ENCODE measurements around the gene VMAC.
"Not testable (repeated sequence)": the region's sequence is repeated elsewhere in the genome, so short reads cannot be mapped to it uniquely, and the experiment has no call there.

VMAC gene

GRCh38 chr19:5877882-5878281 lies 26.8 kb upstream of the VMAC start:
- no peaks in the 10 kb centered on the region for H3K9me3 Mint-ChIP-seq
- DNase-seq (no peak), ATAC-seq (replicated peaks) (no peak)
- no peak overlapping the region for H3K27ac Mint-ChIP-seq
- no peaks in the 10 kb centered on the region for H3K36me3 Mint-ChIP-seq
- peaks cover 24 to 44% of the 10 kb centered on the region in 2 donors for H3K27me3 Mint-ChIP-seq
- no peak overlapping the region for H3K4me3 Mint-ChIP-seq
- peaks cover 0 to 2% of the 10 kb centered on the region in 2 donors for H3K4me1 Mint-ChIP-seq

DNA sequence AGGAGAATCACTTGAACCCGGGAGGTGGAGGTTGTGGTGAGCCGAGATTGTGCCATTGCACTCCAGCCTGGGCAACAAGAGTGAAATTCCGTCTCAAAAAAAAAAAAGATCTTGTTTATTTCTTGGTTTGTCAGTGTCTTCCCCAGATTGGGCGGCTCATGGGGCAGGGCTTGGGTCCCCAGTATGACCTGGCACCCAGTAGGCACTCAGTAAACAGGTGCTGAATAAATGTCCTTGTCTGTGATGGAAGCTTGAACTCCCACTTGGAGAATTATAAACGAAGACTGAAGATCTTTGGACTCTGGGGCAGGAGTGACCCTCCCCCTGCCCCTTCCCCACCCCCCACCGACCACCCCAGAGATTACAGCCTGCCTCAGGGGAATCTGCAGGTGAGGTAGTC lies 24.5 kb upstream of the VMAC start:
- Mint-ChIP-seq H3K27ac (no peak overlapping the region), H3K27me3 (peaks cover 25 to 44% of the 10 kb centered on the region in 2 donors), H3K9me3 (peaks cover 0 to under 1% of the 10 kb centered on the region in 2 donors), H3K4me1 (peaks cover 5 to 7% of the 10 kb centered on the region in 2 donors), H3K4me3 (no peak overlapping the region), H3K36me3 (no peaks in the 10 kb centered on the region)
- ATAC-seq (replicated peaks), result no peak
- DNase-seq, result no peak

DNA sequence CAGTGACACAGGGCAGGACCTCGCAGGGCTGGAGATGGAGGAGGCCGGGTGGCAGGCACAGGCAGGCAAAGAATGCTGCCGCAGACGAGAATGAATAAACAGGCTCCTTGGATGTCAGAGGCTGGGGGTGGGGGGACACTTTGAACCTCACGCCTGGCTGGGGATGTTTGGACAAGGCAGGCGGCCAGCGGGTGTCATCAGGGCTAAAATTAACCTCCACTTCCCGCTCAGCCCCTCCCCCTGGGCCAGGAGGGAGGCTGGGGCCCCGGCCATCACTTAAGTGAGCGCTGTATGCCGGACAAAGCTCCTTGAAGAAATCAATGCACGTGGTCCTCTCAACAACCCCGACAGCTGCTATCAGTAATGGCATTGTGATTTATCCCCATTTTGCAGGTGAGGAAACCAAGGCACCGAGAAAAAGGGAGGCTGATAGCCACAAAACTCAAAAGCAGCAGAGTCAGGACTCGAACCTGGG lies 24.0 kb upstream of the VMAC start:
- DNase-seq (no peak), ATAC-seq (replicated peaks) (no peak)
- Mint-ChIP-seq H3K9me3 (peaks cover 0 to 2% of the 10 kb centered on the region in 2 donors), H3K27ac (no peak overlapping the region), H3K36me3 (no peaks in the 10 kb centered on the region), H3K27me3 (peaks cover 27 to 44% of the 10 kb centered on the region in 2 donors), H3K4me3 (no peak overlapping the region), H3K4me1 (peaks cover 5 to 7% of the 10 kb centered on the region in 2 donors)

- no peak for ATAC-seq (replicated peaks)
- DNase-seq, result no peak
- peaks cover 0 to 2% of the 10 kb centered on the region in 2 donors for H3K9me3 Mint-ChIP-seq
- H3K27me3 Mint-ChIP-seq, result peaks cover 23 to 46% of the 10 kb centered on the region in 2 donors
- H3K36me3 Mint-ChIP-seq, result no peaks in the 10 kb centered on the region
- H3K27ac Mint-ChIP-seq, result no peak overlapping the region
- no peak overlapping the region for H3K4me3 Mint-ChIP-seq
- peaks cover 5 to 7% of the 10 kb centered on the region in 2 donors for H3K4me1 Mint-ChIP-seq
Measured at GRCh38 chr19:5881543-5882299, 23.0 kb upstream of the VMAC start.

DNA sequence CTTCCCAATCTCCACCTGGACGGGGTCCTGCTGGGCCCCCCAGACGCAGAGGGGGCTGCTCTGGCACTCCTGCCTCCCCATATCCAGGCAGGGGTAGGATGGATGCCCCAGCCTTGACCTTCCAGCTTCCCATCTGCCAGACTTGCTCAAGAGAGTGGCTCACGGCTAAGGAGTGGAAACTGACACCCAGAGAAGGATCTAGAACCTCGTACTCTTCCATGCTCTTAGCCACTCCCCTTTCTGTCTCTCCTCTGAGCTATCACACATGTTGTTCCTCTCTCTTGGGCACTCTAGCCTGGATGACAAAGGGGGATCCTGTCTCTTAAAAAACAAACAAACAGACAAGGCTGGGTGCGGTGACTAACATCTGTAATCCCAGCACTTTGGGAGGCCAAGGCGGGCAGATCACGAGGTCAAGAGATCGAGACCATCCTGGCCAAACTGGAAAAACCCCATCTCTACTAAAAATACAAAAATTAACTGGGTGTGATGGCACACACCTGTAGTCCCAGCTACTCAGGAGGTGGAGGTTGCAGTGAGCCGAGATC lies 22.2 kb upstream of the VMAC start:
- no peak for DNase-seq
- H3K4me3 Mint-ChIP-seq, result no peak overlapping the region
- ATAC-seq (replicated peaks), result no peak
- peaks cover 0 to 2% of the 10 kb centered on the region in 2 donors for H3K9me3 Mint-ChIP-seq
- no peaks in the 10 kb centered on the region for H3K36me3 Mint-ChIP-seq
- H3K27ac Mint-ChIP-seq, result no peak overlapping the region
- H3K27me3 Mint-ChIP-seq, result peaks cover 20 to 43% of the 10 kb centered on the region in 2 donors
- H3K4me1 Mint-ChIP-seq, result peaks cover 5 to 7% of the 10 kb centered on the region in 2 donors

DNA sequence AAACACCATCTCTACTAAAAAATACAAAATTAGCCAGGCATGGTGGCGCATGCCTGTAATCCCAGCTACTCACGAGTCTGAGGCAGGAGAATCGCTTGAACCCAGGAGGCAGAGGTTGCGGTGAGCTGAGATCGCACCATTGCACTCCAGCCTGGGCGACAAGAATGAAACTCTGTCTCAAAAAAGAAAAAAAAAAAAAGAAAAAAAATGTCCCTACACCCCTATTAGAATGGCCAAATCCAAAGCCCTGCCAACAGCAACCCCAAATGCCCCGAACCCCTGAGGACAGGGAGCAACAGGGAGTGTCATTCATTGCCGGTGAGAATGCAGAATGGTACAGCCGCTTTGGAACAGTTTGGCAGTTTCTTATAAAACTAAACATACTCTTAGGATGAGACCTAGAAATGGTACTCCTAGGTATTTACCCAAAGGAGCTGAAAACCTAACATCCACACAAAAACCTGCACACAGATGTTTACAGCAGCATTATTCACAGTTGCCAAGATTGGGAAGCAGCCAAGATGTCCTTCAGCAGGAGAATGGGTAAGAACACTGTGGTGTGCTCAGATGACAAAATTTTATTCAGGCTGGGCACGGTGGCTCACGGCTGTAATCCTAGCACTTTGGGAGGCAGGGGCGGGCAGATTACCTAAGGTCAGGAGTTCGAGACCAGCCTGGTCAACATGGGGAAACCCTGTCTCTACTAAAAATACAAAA lies 21.4 kb upstream of the VMAC start:
- not testable (repeated sequence) for H3K36me3 Mint-ChIP-seq; DNase-seq; ATAC-seq (replicated peaks); H3K4me3 Mint-ChIP-seq; H3K9me3 Mint-ChIP-seq; H3K4me1 Mint-ChIP-seq; H3K27ac Mint-ChIP-seq
- H3K27me3 Mint-ChIP-seq, result peaks cover 15 to 37% of the 10 kb centered on the region in 2 donors

- H3K27me3 Mint-ChIP-seq, result peaks cover 20 to 33% of the 10 kb centered on the region in 2 donors
Measured at GRCh38 chr19:5884065-5884811, 20.4 kb upstream of the VMAC start.

DNA sequence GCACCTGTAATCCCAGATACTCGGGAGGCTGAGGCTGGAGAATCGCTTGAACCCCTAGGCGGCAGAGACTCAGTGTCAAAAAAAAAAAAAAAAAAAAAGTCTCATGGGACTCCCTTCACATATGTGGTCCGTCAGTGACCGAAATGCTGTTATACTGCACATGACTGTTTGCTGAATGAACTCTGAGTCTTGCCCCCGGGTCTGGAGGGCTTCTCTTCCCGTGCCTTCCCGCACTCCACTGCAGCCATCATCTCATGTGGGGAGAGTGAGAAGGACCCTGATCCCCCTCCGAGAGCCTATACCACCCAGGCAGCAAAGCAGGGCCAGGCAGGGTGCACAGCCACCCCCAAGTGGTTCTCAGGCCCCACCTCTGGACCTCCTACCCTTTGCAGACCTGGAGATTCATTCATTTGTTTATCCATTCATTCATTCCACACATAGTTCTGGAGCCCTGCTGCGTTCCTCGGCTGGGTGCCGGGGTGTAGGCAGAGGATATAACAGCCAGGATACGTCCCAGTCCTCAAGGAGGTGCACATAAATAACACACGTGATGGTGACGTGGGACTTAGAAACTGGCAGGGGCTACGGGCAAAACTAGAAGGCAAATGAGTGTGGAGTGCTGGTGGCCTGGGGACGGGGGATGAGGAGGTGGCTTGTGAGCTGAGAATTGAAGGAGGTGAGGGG lies 15.2 kb upstream of the VMAC start:
- Mint-ChIP-seq H3K4me3 (no peak overlapping the region), H3K36me3 (peaks cover 2 to 3% of the 10 kb centered on the region in 2 donors), H3K27ac (no peak overlapping the region), H3K4me1 (peaks cover 4 to 9% of the 10 kb centered on the region in 2 donors), H3K9me3 (peaks cover 0 to 2% of the 10 kb centered on the region in 2 donors), H3K27me3 (peaks cover 26 to 40% of the 10 kb centered on the region in 2 donors)
- no peak for ATAC-seq (replicated peaks)
- DNase-seq, result no peak

More at GRCh38 chr19:5884065-5884811, 20.4 kb upstream of the VMAC start:
- not testable (repeated sequence) for H3K4me3 Mint-ChIP-seq, H3K36me3 Mint-ChIP-seq, H3K4me1 Mint-ChIP-seq, DNase-seq, H3K9me3 Mint-ChIP-seq
- ATAC-seq (replicated peaks), result peak; percentile 97
- peak overlapping the region; percentile 14 for H3K27ac Mint-ChIP-seq

DNA sequence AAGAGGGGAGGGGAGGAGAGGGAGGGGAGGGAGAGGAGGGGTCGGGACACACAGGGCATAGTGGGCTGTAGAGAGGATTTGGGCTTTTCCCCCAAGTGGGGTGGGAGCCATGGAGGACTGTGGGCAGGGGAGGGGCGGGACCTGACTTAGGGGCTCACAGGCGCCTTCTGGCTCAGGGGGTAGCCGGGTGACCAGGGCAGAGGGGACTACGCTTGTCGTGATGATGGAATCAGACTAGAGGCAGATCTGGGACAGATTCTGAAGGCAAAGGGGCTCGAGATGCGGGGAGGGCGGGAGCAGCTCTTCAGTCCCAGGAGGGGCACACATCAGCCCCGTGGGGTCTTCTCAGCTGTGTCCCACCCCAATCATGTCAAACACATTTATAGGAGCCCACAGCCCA lies 14.6 kb upstream of the VMAC start:
- DNase-seq, result no peak
- peaks cover 0 to 2% of the 10 kb centered on the region in 2 donors for H3K9me3 Mint-ChIP-seq
- ATAC-seq (replicated peaks), result peak in 1 of 2 donors; percentile 7
- H3K36me3 Mint-ChIP-seq, result peaks cover 4 to 6% of the 10 kb centered on the region in 2 donors
- H3K27ac Mint-ChIP-seq, result no peak overlapping the region
- H3K27me3 Mint-ChIP-seq, result peaks cover 26 to 40% of the 10 kb centered on the region in 2 donors
- H3K4me1 Mint-ChIP-seq, result peaks cover 4 to 7% of the 10 kb centered on the region in 2 donors
- no peak overlapping the region for H3K4me3 Mint-ChIP-seq

DNA sequence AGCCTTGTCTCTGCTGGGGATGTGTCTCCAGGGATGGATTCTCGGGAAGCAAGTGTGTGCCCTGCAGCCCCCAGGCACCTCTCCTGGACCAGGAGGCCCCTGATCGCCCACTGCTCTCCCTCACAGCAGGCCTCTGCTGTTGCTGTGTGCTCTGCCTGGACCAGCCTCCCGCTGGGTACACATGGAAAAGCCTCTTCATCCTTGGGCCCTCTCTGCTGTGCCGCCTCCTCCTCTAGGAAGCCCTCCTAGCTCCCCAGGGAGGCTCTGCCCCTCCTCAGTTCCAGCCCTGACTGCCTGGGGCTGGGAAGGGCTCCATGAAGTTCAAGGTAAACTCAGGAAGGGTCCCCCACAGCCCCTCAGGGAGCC lies 13.1 kb upstream of the VMAC start:
- peak in 1 of 2 donors; percentile 9 for ATAC-seq (replicated peaks)
- peaks cover 23 to 32% of the 10 kb centered on the region in 2 donors for H3K27me3 Mint-ChIP-seq
- peaks cover 10 to 14% of the 10 kb centered on the region in 2 donors for H3K36me3 Mint-ChIP-seq
- peak overlapping the region in 1 of 2 donors; percentile 58 for H3K4me3 Mint-ChIP-seq
- no peaks in the 10 kb centered on the region for H3K9me3 Mint-ChIP-seq
- H3K27ac Mint-ChIP-seq, result peak overlapping the region; percentile 14
- DNase-seq, result no peak
- peaks cover 5 to 7% of the 10 kb centered on the region in 2 donors for H3K4me1 Mint-ChIP-seq

DNA sequence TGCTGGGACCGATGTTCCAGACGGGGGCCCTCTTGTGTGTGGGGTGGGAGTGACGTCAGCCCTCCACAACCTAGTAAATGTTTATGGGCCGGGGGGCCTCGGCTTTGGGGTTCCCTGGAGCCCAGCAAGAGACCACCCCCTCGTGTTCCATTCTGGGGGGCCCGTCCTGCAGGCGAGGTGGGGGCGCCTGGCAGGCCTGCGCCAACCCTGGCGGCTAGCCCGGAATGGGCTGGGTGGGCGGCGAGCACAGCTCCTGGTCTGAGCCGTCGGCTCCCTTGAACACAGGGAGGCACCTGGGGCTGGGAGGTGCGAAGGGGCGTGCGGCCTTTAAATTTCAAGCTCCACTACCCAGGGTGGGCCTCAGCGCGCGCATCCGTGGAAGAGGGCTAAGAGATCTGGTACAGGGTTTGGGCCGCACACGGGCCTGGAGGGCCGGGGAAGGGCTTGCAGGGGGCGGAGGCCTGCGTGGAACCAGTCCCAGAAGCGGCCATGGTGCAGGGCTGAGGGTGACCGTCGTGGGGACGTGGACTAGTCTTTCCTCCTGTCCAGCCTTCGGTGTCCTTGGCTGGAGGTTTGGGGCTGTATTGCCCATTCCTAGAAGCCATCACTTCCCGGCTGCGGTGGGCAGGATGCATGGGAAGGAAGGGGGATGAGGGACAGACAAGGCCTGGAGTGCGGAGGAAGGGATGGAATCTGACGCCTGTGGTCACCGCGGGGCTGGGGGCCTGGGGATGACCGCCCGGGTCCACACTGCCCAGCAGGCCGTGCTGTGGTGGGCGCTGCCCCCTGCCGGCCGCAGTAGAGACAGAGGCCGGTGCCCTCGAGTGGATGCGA lies 12.5 kb upstream of the VMAC start:
- peaks cover 20 to 28% of the 10 kb centered on the region in 2 donors for H3K27me3 Mint-ChIP-seq
- H3K4me3 Mint-ChIP-seq, result peak overlapping the region in 1 of 2 donors; percentile 58
- no peak for DNase-seq
- no peaks in the 10 kb centered on the region for H3K9me3 Mint-ChIP-seq
- ATAC-seq (replicated peaks), result peak; percentile 63 to 72
- H3K36me3 Mint-ChIP-seq, result peaks cover 10 to 14% of the 10 kb centered on the region in 2 donors
- peak overlapping the region; percentile 90 for H3K27ac Mint-ChIP-seq
- H3K4me1 Mint-ChIP-seq, result peaks cover 5 to 7% of the 10 kb centered on the region in 2 donors

- Mint-ChIP-seq H3K4me1 (peaks cover 5 to 7% of the 10 kb centered on the region in 2 donors), H3K27me3 (peaks cover 20 to 28% of the 10 kb centered on the region in 2 donors), H3K27ac (no peak overlapping the region), H3K36me3 (peaks cover 10 to 15% of the 10 kb centered on the region in 2 donors), H3K4me3 (no peak overlapping the region), H3K9me3 (no peaks in the 10 kb centered on the region)
- DNase-seq, result no peak
- no peak for ATAC-seq (replicated peaks)
Measured at GRCh38 chr19:5892772-5893275, 11.8 kb upstream of the VMAC start.

Measured in stimulated activated naive B cell treated with anti-CD40 and anti-IgM and Interleukin-4, amounts not matched to agents 10 μg/mL and 1 μg/mL and 100 μg/mL, for 72 hours (primary cell).